GM12878 (cell line): Measurements from ENCODE around the gene DGKQ. TPM values are rescaled to one million over a fixed set of nuclear protein-coding genes. Genes with fewer than 3 reads are reported as not detected.

Experiments used
- BCL11A ChIP-seq: IDR thresholded peaks from 2 replicates; pipeline ENCODE4 v1.6.1; 2011; ENCODE audit warnings: low read depth, low read length
- BHLHE40 ChIP-seq, 2 experiments: fragments of 450-650 bp in 1 of 2; IDR thresholded peaks; 2 replicates each; pipeline ENCODE4 v1.6.1; 2011 to 2017; ENCODE audit warnings: low read depth in 2 of 2, borderline replicate concordance in 1 of 2, improper control_type of control experiment in 1 of 2, low read length in 1 of 2, mild to moderate bottlenecking in 1 of 2
- CBX5 ChIP-seq: sonication (generic); IDR thresholded peaks from 2 replicates; pipeline ENCODE4 v1.6.1; 2016; ENCODE audit warnings: low read depth, moderate library complexity, mild to moderate bottlenecking, inconsistent platforms
- CHD2 ChIP-seq: IDR thresholded peaks from 2 replicates; pipeline ENCODE4 v1.6.1; 2011; ENCODE audit warnings: low read depth, low read length, improper control_type of control experiment, borderline replicate concordance
- GATAD2B ChIP-seq: fragments of 450-650 bp; conservative IDR thresholded peaks from 2 replicates; pipeline ENCODE4 v1.6.1; 2017; ENCODE audit warnings: low read depth, mild to moderate bottlenecking, moderate library complexity
- HCFC1 ChIP-seq: fragments of 150-350 bp; IDR thresholded peaks from 2 replicates; pipeline ENCODE4 v1.6.1; 2014; ENCODE audit warnings: low read length
- MEF2B ChIP-seq: fragments of 450-650 bp; IDR thresholded peaks from 2 replicates; pipeline ENCODE4 v1.6.1; 2018; ENCODE audit warnings: mild to moderate bottlenecking, moderate library complexity; ENCODE audit not compliant: partially characterized antibody, poor library complexity, severe bottlenecking
- MTA3 ChIP-seq: IDR thresholded peaks from 2 replicates; pipeline ENCODE4 v1.6.1; 2012; ENCODE audit warnings: low read length, inconsistent platforms, borderline replicate concordance
- MYB ChIP-seq: fragments of 150-350 bp; IDR thresholded peaks from 2 replicates; pipeline ENCODE4 v1.6.1; 2014; ENCODE audit warnings: mild to moderate bottlenecking, low read depth, low read length, borderline replicate concordance
- RAD21 ChIP-seq: IDR thresholded peaks from 2 replicates; pipeline ENCODE4 v1.6.1; 2011; ENCODE audit warnings: mild to moderate bottlenecking, low read depth, low read length, moderate library complexity; ENCODE audit not compliant: insufficient read depth
- SPI1 ChIP-seq: IDR thresholded peaks from 2 replicates; pipeline ENCODE4 v1.6.1; 2011; ENCODE audit warnings: low read depth, mild to moderate bottlenecking, low read length, moderate library complexity, borderline replicate concordance; ENCODE audit not compliant: insufficient read depth
- ZZZ3 ChIP-seq: IDR thresholded peaks from 2 replicates; pipeline ENCODE4 v1.6.1; 2011; ENCODE audit warnings: low read depth; ENCODE audit not compliant: control insufficient read depth, insufficient read length
- polyA plus RNA-seq, 11 experiments: library from polyadenylated mRNA; depleted of rRNA in 4 of 11; unstranded in 6 of 11; stranded (reverse) in 5 of 11; fragments of >200 nt; fragmentation: Nextera tagmentation in 4 of 11; fragmentation: Illumina TruSeq in 1 of 11; extraction: Ambion mirVana in 4 of 11; extraction: Trizol in 1 of 11; gene quantifications; 1 replicate in 1 of 11; 2 replicates in 10 of 11; pipeline versions ENCODE4 v1.2.1 to v1.2.3, GENCODE V29; 2011 to 2016; ENCODE audit warnings: inconsistent platforms in 2 of 11, missing spikeins in 2 of 11, low read depth in 1 of 11
- total RNA-seq, 4 experiments: library from RNA; depleted of rRNA in 3 of 4; stranded (reverse); fragments of >200 nt in 3 of 4; fragmentation: Illumina TruSeq in 1 of 4; extraction: Trizol in 1 of 4; gene quantifications; 2 replicates each; pipeline versions ENCODE4 v1.2.1 to v1.2.3, GENCODE V29; 2013 to 2021
- TF ChIP-seq, protein P1 (sequence below): fragments of 450-650 bp; IDR thresholded peaks from 2 replicates; pipeline ENCODE4 v1.6.1; 2018; ENCODE audit warnings: mild to moderate bottlenecking, low read depth, moderate library complexity; ENCODE audit not compliant: partially characterized antibody
- TF ChIP-seq, protein P2 (sequence below): IDR thresholded peaks from 2 replicates; pipeline ENCODE4 v1.6.1; 2011; ENCODE audit warnings: low read depth, low read length, improper control_type of control experiment, borderline replicate concordance
- TF ChIP-seq, protein P3 (sequence below), 3 experiments: IDR thresholded peaks in 2 of 3; conservative IDR thresholded peaks in 1 of 3; 2 replicates each; pipeline ENCODE4 v1.5.1; 2011; ENCODE audit warnings: low read depth in 3 of 3, low read length in 3 of 3, mild to moderate bottlenecking in 3 of 3, control low read depth in 2 of 3, moderate library complexity in 2 of 3, inconsistent platforms in 1 of 3, mixed read lengths in 1 of 3; ENCODE audit not compliant: control insufficient read depth in 2 of 3, insufficient read depth in 1 of 3; ENCODE audit errors: extremely low read depth in 1 of 3
- TF ChIP-seq, protein P4 (sequence below): fragments of 450-650 bp; formaldehyde crosslinking; IDR thresholded peaks from 2 replicates; pipeline ENCODE4 v1.5.0; 2022; ENCODE audit warnings: mild to moderate bottlenecking, missing genetic modification characterization
- TF ChIP-seq, protein P5 (sequence below): IDR thresholded peaks from 2 replicates; pipeline ENCODE4 v1.6.1; 2011; ENCODE audit warnings: borderline replicate concordance, low read depth, mild to moderate bottlenecking, moderate library complexity, mixed read lengths, low read length; ENCODE audit not compliant: insufficient read depth; ENCODE audit errors: extremely low read length

DGKQ gene
- total and polyA plus RNA-seq, 10 of the 15 experiments (the other 5 are each of a cell fraction or from before 2014, with no cell fraction given) = 0.11 to 10.5 (median 1.4) TPM

DNA sequence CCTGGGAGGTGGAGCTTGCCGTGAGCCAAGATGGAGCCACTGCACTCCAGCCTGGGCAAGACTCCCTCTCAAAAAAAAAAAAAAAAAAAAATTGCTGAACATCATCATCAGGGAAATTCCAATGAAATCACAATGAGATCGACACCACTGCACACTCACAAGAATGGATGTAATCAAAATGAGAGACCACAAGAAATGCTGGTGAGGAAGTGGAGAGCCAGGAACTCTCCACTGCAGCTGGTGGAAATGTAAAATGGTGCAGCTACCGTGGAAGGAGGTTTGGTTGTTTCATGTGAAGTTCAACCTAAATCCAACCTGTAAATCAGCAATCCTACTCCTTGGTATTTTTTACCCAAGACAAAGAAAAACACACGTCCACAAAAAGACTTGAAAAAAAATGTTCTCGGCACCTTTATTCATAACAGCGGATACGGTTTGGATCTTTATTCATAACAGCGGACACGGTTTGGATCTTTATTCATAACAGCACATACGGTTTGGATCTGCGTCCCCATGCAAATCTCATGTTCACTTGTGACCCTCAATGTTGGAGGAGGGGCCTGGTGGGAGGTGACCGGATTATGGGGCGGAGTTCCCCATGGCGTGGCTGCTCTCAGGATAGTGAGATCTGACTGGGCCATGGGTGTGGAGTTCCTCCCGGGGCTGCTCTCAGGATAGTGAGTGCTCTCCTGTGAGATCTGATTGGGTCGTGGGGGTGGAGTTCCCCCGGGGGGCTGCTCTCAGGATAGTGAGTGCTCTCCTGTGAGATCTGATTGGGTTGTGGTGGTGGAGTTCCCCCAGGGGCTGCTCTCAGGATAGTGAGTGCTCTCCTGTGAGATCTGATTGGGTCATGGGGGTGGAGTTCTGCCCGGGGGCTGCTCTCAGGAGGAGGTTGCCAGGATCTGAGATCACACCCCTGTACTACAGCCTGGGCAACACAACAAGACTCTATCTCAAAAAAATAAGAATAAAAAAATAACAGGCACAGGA is 49.0 kb downstream of the DGKQ start (continued):
- TF ChIP-seq CBX5 (0 out of 2 replicates have a peak, but pooled peaks have one; percentile 17), CHD2 (no peak), HCFC1 (no peak), BCL11A (no peak), SPI1 (peak; percentile 82), MTA3 (0 out of 2 replicates have a peak, but pooled peaks have one; percentile 50), GATAD2B (no peak), ZZZ3 (no peak), MEF2B (no peak), MYB (no peak), RAD21 (no peak), BHLHE40 (IDR thresholded peaks at IDR 0.05; ENCODE audit: borderline replicate concordance in 1 of 2, low read depth in 2 of 2, low read length in 1 of 2) (no peak)
- TF ChIP-seq, protein P1, sequence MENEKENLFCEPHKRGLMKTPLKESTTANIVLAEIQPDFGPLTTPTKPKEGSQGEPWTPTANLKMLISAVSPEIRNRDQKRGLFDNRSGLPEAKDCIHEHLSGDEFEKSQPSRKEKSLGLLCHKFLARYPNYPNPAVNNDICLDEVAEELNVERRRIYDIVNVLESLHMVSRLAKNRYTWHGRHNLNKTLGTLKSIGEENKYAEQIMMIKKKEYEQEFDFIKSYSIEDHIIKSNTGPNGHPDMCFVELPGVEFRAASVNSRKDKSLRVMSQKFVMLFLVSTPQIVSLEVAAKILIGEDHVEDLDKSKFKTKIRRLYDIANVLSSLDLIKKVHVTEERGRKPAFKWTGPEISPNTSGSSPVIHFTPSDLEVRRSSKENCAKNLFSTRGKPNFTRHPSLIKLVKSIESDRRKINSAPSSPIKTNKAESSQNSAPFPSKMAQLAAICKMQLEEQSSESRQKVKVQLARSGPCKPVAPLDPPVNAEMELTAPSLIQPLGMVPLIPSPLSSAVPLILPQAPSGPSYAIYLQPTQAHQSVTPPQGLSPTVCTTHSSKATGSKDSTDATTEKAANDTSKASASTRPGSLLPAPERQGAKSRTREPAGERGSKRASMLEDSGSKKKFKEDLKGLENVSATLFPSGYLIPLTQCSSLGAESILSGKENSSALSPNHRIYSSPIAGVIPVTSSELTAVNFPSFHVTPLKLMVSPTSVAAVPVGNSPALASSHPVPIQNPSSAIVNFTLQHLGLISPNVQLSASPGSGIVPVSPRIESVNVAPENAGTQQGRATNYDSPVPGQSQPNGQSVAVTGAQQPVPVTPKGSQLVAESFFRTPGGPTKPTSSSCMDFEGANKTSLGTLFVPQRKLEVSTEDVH = no peak
- TF ChIP-seq, protein P2, sequence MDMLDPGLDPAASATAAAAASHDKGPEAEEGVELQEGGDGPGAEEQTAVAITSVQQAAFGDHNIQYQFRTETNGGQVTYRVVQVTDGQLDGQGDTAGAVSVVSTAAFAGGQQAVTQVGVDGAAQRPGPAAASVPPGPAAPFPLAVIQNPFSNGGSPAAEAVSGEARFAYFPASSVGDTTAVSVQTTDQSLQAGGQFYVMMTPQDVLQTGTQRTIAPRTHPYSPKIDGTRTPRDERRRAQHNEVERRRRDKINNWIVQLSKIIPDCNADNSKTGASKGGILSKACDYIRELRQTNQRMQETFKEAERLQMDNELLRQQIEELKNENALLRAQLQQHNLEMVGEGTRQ = no peak
- TF ChIP-seq, protein P3, sequence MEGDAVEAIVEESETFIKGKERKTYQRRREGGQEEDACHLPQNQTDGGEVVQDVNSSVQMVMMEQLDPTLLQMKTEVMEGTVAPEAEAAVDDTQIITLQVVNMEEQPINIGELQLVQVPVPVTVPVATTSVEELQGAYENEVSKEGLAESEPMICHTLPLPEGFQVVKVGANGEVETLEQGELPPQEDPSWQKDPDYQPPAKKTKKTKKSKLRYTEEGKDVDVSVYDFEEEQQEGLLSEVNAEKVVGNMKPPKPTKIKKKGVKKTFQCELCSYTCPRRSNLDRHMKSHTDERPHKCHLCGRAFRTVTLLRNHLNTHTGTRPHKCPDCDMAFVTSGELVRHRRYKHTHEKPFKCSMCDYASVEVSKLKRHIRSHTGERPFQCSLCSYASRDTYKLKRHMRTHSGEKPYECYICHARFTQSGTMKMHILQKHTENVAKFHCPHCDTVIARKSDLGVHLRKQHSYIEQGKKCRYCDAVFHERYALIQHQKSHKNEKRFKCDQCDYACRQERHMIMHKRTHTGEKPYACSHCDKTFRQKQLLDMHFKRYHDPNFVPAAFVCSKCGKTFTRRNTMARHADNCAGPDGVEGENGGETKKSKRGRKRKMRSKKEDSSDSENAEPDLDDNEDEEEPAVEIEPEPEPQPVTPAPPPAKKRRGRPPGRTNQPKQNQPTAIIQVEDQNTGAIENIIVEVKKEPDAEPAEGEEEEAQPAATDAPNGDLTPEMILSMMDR (IDR thresholded peaks at IDR 0.05 in 2 of 3, conservative IDR thresholded peaks at IDR 0.05 in 1 of 3; ENCODE audit: control insufficient read depth in 2 of 3, extremely low read depth in 1 of 3, insufficient read depth in 1 of 3, low read depth in 3 of 3, low read length in 3 of 3) = no peak
- TF ChIP-seq, protein P4, sequence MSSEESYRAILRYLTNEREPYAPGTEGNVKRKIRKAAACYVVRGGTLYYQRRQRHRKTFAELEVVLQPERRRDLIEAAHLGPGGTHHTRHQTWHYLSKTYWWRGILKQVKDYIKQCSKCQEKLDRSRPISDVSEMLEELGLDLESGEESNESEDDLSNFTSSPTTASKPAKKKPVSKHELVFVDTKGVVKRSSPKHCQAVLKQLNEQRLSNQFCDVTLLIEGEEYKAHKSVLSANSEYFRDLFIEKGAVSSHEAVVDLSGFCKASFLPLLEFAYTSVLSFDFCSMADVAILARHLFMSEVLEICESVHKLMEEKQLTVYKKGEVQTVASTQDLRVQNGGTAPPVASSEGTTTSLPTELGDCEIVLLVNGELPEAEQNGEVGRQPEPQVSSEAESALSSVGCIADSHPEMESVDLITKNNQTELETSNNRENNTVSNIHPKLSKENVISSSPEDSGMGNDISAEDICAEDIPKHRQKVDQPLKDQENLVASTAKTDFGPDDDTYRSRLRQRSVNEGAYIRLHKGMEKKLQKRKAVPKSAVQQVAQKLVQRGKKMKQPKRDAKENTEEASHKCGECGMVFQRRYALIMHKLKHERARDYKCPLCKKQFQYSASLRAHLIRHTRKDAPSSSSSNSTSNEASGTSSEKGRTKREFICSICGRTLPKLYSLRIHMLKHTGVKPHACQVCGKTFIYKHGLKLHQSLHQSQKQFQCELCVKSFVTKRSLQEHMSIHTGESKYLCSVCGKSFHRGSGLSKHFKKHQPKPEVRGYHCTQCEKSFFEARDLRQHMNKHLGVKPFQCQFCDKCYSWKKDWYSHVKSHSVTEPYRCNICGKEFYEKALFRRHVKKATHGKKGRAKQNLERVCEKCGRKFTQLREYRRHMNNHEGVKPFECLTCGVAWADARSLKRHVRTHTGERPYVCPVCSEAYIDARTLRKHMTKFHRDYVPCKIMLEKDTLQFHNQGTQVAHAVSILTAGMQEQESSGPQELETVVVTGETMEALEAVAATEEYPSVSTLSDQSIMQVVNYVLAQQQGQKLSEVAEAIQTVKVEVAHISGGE (CRISPR knock-in tag) = no peak
- TF ChIP-seq, protein P5, sequence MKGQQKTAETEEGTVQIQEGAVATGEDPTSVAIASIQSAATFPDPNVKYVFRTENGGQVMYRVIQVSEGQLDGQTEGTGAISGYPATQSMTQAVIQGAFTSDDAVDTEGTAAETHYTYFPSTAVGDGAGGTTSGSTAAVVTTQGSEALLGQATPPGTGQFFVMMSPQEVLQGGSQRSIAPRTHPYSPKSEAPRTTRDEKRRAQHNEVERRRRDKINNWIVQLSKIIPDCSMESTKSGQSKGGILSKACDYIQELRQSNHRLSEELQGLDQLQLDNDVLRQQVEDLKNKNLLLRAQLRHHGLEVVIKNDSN = no peak
